H1 (cell line): ENCODE data around the gene LPGAT1. TPM values are rescaled to one million over a fixed set of nuclear protein-coding genes. Genes with fewer than 3 reads are reported as not detected.
A peak's percentile ranks its signal among the peaks of the same experiment; 100 is the strongest.

Experiments used
- CTCF ChIA-PET: fragments of 300-600 bp; sonication (Branson Sonifier 250); formaldehyde crosslinking; loops from one replicate; lab custom pipeline; 2021; ENCODE audit not compliant: partially characterized antibody; lab: Charles Lee
- POLR2A ChIA-PET: fragments of 300-600 bp; sonication (Branson Sonifier 250); formaldehyde crosslinking; loops from one replicate; lab custom pipeline; 2021; ENCODE audit warnings: inconsistent platforms; ENCODE audit not compliant: partially characterized antibody; lab: Charles Lee
- DNase-seq, 2 experiments: peaks; one replicate each; pipeline versions ENCODE4 v3.0.0 to v3.0.0-alpha.2; 2010 to 2022; ENCODE audit warnings: low spot score in 2 of 2, low read depth in 1 of 2, mixed read lengths in 1 of 2
- FAIRE-seq: peaks from 2 replicates; lab custom pipeline; 2011; peaks lifted over from hg19 to GRCh38; lab: Jason Lieb, UNC
- H2AFZ ChIP-seq: 2 replicates; pipeline ENCODE4 v1.8.1; 2012; ENCODE audit warnings: low read length, inconsistent platforms
- H2AK5ac ChIP-seq: 2 replicates; pipeline ENCODE4 v1.6.1; 2013; ENCODE audit warnings: low read depth, low read length
- H2BK120ac ChIP-seq: replicated peaks from 2 replicates; pipeline ENCODE3; 2013; ENCODE audit warnings: low read depth, low read length, inconsistent platforms
- H2BK12ac ChIP-seq: 2 replicates; pipeline ENCODE4 v1.6.1; 2013; ENCODE audit warnings: low read depth, low read length
- H2BK15ac ChIP-seq: 2 replicates; pipeline ENCODE4 v1.6.1; 2013; ENCODE audit warnings: low read length
- H2BK20ac ChIP-seq: 2 replicates; pipeline ENCODE4 v1.6.1; 2013; ENCODE audit warnings: low read length
- H2BK5ac ChIP-seq: 2 replicates; pipeline ENCODE4 v1.6.1; 2013; ENCODE audit warnings: low read depth, low read length
- H3K14ac ChIP-seq: 2 replicates; pipeline ENCODE4 v1.6.1; 2013; ENCODE audit warnings: inconsistent platforms; ENCODE audit not compliant: insufficient read length
- H3K18ac ChIP-seq: 2 replicates; pipeline ENCODE4 v1.6.1; 2013; ENCODE audit warnings: low read length; ENCODE audit errors: extremely low read depth
- H3K23ac ChIP-seq: 2 replicates; pipeline ENCODE4 v1.6.1; 2013; ENCODE audit warnings: inconsistent platforms; ENCODE audit not compliant: insufficient read length
- H3K23me2 ChIP-seq: 2 replicates; pipeline ENCODE4 v1.6.1; 2013; ENCODE audit warnings: low read depth, low read length
- H3K27ac ChIP-seq: 2 replicates; pipeline ENCODE4 v1.6.1; 2011; ENCODE audit warnings: low read depth, low read length, inconsistent platforms
- H3K27me3 ChIP-seq, 4 experiments: replicated peaks in 1 of 4; 1 replicate in 1 of 4; 2 replicates in 3 of 4; pipeline versions ENCODE4 v1.6.1 to v1.8.1; 2011 to 2013; ENCODE audit warnings: low read length in 3 of 4, mild to moderate bottlenecking in 3 of 4, inconsistent platforms in 2 of 4, mixed read lengths in 2 of 4, moderate library complexity in 1 of 4; ENCODE audit not compliant: control insufficient read depth in 3 of 4, insufficient read depth in 3 of 4; ENCODE audit errors: extremely low read depth in 1 of 4
- H3K36me3 ChIP-seq, 4 experiments: 2 replicates each; pipeline versions ENCODE4 v1.6.1 to v1.8.1; 2011 to 2013; ENCODE audit warnings: mild to moderate bottlenecking in 4 of 4, low read length in 3 of 4, moderate library complexity in 2 of 4, control low read depth in 1 of 4, inconsistent platforms in 1 of 4; ENCODE audit not compliant: insufficient read depth in 4 of 4, control insufficient read depth in 2 of 4
- H3K4ac ChIP-seq: replicated peaks from 2 replicates; pipeline ENCODE3; 2013; ENCODE audit warnings: low read length, low read depth, mixed read lengths, inconsistent platforms; ENCODE audit not compliant: insufficient read length
- H3K4me1 ChIP-seq, 4 experiments: replicated peaks in 1 of 4; 1 replicate in 1 of 4; 2 replicates in 3 of 4; pipeline versions ENCODE4 v1.6.1 to v1.8.1; 2011 to 2013; ENCODE audit warnings: low read length in 3 of 4, inconsistent platforms in 2 of 4, mixed read lengths in 1 of 4; ENCODE audit not compliant: insufficient read depth in 4 of 4, control insufficient read depth in 3 of 4
- H3K4me2 ChIP-seq, 2 experiments: 2 replicates each; pipeline versions ENCODE4 v1.6.1 to v1.8.1; 2011 to 2013; ENCODE audit warnings: low read depth in 2 of 2, low read length in 2 of 2, control low read depth in 1 of 2, inconsistent platforms in 1 of 2, mild to moderate bottlenecking in 1 of 2; ENCODE audit not compliant: insufficient read depth in 1 of 2
- H3K4me3 ChIP-seq, 4 experiments: fragments of 200-600, 300-600 bp in 1 of 4; sonication (generic), shearing (Covaris generic), sonication (Bioruptor Twin) in 1 of 4; 2 replicates each; pipeline versions ENCODE4 v1.5.1 to v1.8.1; 2011 to 2016; ENCODE audit warnings: low read length in 4 of 4, low read depth in 3 of 4, control low read depth in 2 of 4, inconsistent platforms in 2 of 4, mild to moderate bottlenecking in 2 of 4, mixed read lengths in 1 of 4, moderate library complexity in 1 of 4; ENCODE audit not compliant: insufficient read depth in 2 of 4; ENCODE audit errors: extremely low read depth in 1 of 4
- H3K56ac ChIP-seq: replicated peaks from 2 replicates; pipeline ENCODE3; 2013; ENCODE audit warnings: low read depth, mild to moderate bottlenecking, mixed read lengths, low read length, inconsistent platforms; ENCODE audit not compliant: insufficient read length
- H3K79me1 ChIP-seq: 2 replicates; pipeline ENCODE4 v1.6.1; 2013; ENCODE audit warnings: low read depth, low read length, control low read depth
- H3K79me2 ChIP-seq, 2 experiments: 2 replicates each; pipeline versions ENCODE4 v1.6.1 to v1.8.1; 2012 to 2013; ENCODE audit warnings: low read length in 2 of 2, mild to moderate bottlenecking in 2 of 2, inconsistent platforms in 1 of 2; ENCODE audit not compliant: insufficient read depth in 2 of 2, control insufficient read depth in 1 of 2
- H3K9ac ChIP-seq, 4 experiments: replicated peaks in 1 of 4; 1 replicate in 1 of 4; 2 replicates in 3 of 4; pipeline versions ENCODE4 v1.6.1 to v1.8.1; 2011 to 2013; ENCODE audit warnings: low read depth in 3 of 4, low read length in 3 of 4, control low read depth in 2 of 4, mild to moderate bottlenecking in 2 of 4, moderate library complexity in 2 of 4, inconsistent platforms in 1 of 4; ENCODE audit errors: extremely low read depth in 1 of 4
- H3K9me3 ChIP-seq, 2 experiments: 2 replicates each; pipeline versions ENCODE4 v1.6.1 to v1.8.1; 2012 to 2013; ENCODE audit warnings: mild to moderate bottlenecking in 2 of 2, moderate library complexity in 2 of 2, control low read depth in 1 of 2, inconsistent platforms in 1 of 2, low read depth in 1 of 2, low read length in 1 of 2, mixed read lengths in 1 of 2; ENCODE audit not compliant: insufficient read depth in 2 of 2
- H4K20me1 ChIP-seq, 2 experiments: replicated peaks in 1 of 2; 2 replicates each; pipeline versions ENCODE3 to v1.8.1; 2011 to 2013; ENCODE audit warnings: inconsistent platforms in 2 of 2, low read length in 2 of 2, mild to moderate bottlenecking in 1 of 2; ENCODE audit not compliant: insufficient read depth in 2 of 2, control insufficient read depth in 1 of 2
- H4K5ac ChIP-seq: 2 replicates; pipeline ENCODE4 v1.6.1; 2013; ENCODE audit warnings: low read length, low read depth, mixed read lengths, inconsistent platforms; ENCODE audit not compliant: insufficient read length
- H4K8ac ChIP-seq: 2 replicates; pipeline ENCODE4 v1.8.0; 2013; ENCODE audit warnings: mild to moderate bottlenecking, moderate library complexity, low read length, inconsistent platforms; ENCODE audit not compliant: insufficient read depth; ENCODE audit errors: extremely low read depth
- H4K91ac ChIP-seq: replicated peaks from 2 replicates; pipeline ENCODE3; 2013; ENCODE audit warnings: low read length, mixed read lengths, inconsistent platforms; ENCODE audit not compliant: insufficient read length
- PHF8 ChIP-seq: fragments of 200-600 bp; sonication (generic); conservative IDR thresholded peaks from 2 replicates; pipeline ENCODE4 v1.7.1; 2012; ENCODE audit warnings: low read depth, mild to moderate bottlenecking, inconsistent platforms, low read length, moderate library complexity
- WGBS, 2 experiments: shearing (Covaris generic) in 1 of 2; methylation state at CpG; one replicate each; pipeline versions ENCODE4 v1.1.6 to v1.1.7; 2013 to 2015; ENCODE audit warnings: low lambda C conversion rate in 2 of 2, mixed read lengths in 2 of 2, inconsistent platforms in 1 of 2, low coverage in 1 of 2, missing lambda C conversion rate in 1 of 2; ENCODE audit not compliant: insufficient replicate concordance in 2 of 2, insufficient coverage in 1 of 2, insufficient read length in 1 of 2; ENCODE audit errors: extremely low coverage in 1 of 2, missing lambda C conversion rate in 1 of 2; 5-methylcytosine and 5-hydroxymethylcytosine counted together
- polyA plus RNA-seq, 7 experiments: library from polyadenylated mRNA; depleted of rRNA in 3 of 7; stranded (reverse) in 5 of 7; unstranded in 2 of 7; fragments of >200 nt in 5 of 7; fragments of 200-250 nt in 2 of 7; gene quantifications; 1 replicate in 5 of 7; 2 replicates in 1 of 7; 4 replicates in 1 of 7; pipeline versions ENCODE4 v1.2.1 to v1.2.3, GENCODE V29; 2011 to 2013; ENCODE audit warnings: missing spikeins in 2 of 7, mixed read lengths in 2 of 7
- total RNA-seq: library from RNA; stranded (reverse); fragmentation: NEBNext Ultra II Directional; extraction: Animal tissue kit (Norgen Biotek cat#: 25700); gene quantifications from 2 replicates; pipeline ENCODE4 v1.2.1, GENCODE V29; 2021

Gene LPGAT1
- total and polyA plus RNA-seq, 2 of the 8 experiments (the other 6 are each of a cell fraction or from before 2014, with no cell fraction given): 2.3 to 13.5 TPM

DNA sequence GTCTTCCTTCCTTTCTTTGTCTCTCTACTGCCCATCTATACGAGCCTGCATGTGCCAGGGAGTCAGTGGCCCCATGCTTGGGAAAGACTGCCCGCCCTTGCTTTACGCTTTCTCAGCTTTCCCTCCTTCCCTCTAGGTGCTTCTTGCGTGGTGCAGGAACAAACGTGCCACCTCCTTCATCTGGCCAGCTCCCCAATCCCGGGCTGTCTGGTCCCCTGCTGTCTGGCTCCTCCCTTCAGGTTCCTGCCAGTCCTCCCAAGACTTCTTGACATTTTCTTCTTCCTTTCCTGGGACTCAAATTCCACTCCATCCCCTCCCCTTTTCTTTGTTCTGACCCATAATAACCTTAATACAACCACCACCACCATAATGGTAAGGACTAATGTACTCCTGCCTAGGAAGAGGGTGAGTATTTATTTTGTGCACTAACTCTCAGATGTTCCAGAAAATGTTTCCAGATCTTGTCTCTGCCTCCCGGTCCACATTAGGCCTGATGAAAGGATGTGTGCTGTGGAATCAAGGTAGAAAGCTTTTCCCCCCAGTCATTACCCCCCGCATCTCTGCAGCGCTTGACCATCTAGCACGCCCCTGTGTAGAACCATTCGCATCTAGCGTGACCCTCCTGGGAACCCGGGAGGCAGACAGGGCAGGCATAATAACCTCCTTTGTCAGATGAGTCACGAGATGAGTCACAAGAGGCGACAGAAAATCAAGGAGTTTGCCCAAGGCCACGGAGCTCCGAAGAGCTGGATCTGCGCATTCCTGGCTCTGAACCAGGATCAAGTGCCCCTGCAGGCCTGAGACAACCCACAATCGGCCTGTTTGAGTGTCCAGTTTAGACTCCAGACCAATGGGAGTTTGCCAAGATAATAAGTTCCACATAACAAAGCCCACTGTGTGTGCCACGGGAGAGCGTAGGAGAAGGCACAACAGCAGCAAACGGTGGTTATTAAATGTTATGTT, 95.1 kb downstream of the LPGAT1 start:
- no peaks in the 10 kb centered on the region; a peak in 3 of 7 replicates for H3K4me1 ChIP-seq
- H4K91ac ChIP-seq: no peak overlapping the region
- no peak overlapping the region for H3K56ac ChIP-seq
- no peak for TF ChIP-seq PHF8
- no peak overlapping the region; the same call in 1 of the 2 replicates for H4K8ac ChIP-seq
- H2BK15ac ChIP-seq: no peak overlapping the region
- no peak overlapping the region for H2BK120ac ChIP-seq
- ChIA-PET CTCF (interaction anchor here (0.8 to 2.9 kb wide), 6 partner anchors 12 to 269 kb away, joined by 3 to 15 read pairs (median 4); no protein-coding TSS in a partner anchor), POLR2A (interaction anchor here (1.5 kb wide), 1 partner anchor 15 kb away, joined by 3 read pairs; no protein-coding TSS in a partner anchor)
- H2BK5ac ChIP-seq: no peak overlapping the region
- H3K79me1 ChIP-seq: no peaks in the 10 kb centered on the region
- no peak overlapping the region for H2BK20ac ChIP-seq
- no peaks in the 10 kb centered on the region for H3K23me2 ChIP-seq
- 87% methylated on average over 22 of the region's 22 CpGs; no CpG with 5 or more reads in 1 of the 2 experiments for WGBS, 2 experiments
- no peak overlapping the region for H2AK5ac ChIP-seq
- no peaks in the 10 kb centered on the region; a peak in 1 of 7 replicates for H3K27me3 ChIP-seq
- H3K27ac ChIP-seq: no peak overlapping the region
- no peak overlapping the region for H3K9ac ChIP-seq
- DNase-seq (peak in 1 of 2 experiments; percentile 39), FAIRE-seq (no peak)
- H2AFZ ChIP-seq: peak overlapping the region; percentile 85; the same call in 1 of the 2 replicates
- H4K5ac ChIP-seq: no peak overlapping the region
- H3K36me3 ChIP-seq: no peaks in the 10 kb centered on the region
- no peak overlapping the region for H3K4me3 ChIP-seq
- H3K79me2 ChIP-seq: no peaks in the 10 kb centered on the region
- no peaks in the 10 kb centered on the region for H4K20me1 ChIP-seq
- H2BK12ac ChIP-seq: no peak overlapping the region
- H3K18ac ChIP-seq: no peak overlapping the region
- H3K9me3 ChIP-seq: no peaks in the 10 kb centered on the region
- H3K4me2 ChIP-seq: no peak overlapping the region
- H3K4ac ChIP-seq: no peak overlapping the region
- no peak overlapping the region for H3K14ac ChIP-seq
- no peak overlapping the region for H3K23ac ChIP-seq
